IMR-90 (cell line): ENCODE results near the gene IL1B. TPM values are rescaled to one million over a fixed set of nuclear protein-coding genes. Genes with fewer than 3 reads are reported as not detected.

Source experiments
- ATAC-seq: fragments of 200-7000 bp; cut with Tn5 transposase; 2 replicates; pipeline ENCODE4 v1.9.1; 2020; ENCODE audit warnings: low read depth, mild to moderate bottlenecking, moderate library complexity
- BruUV-seq: library from RNA; stranded (reverse); fragments of 400-500 nt; replicated peaks from 2 replicates; lab custom pipeline; 2021; lab: Mats Ljungman, UMichigan
- CTCF ChIA-PET: fragments of 300-600 bp; formaldehyde crosslinking; extraction: SDS; loops from one replicate; lab custom pipeline; 2021; ENCODE audit warnings: antibody characterized with exemption; lab: Yijun Ruan, JAX
- POLR2A ChIA-PET: fragments of 300-600 bp; sonication (Branson Sonifier 250); formaldehyde crosslinking; loops from one replicate; lab custom pipeline; 2022; ENCODE audit warnings: antibody characterized with exemption; ENCODE audit not compliant: unreplicated experiment; lab: Charles Lee
- DNase-seq: peaks from one replicate; pipeline ENCODE4 v3.0.0; 2013
- H2AFZ ChIP-seq: replicated peaks from 2 replicates; pipeline ENCODE3; 2013; ENCODE audit warnings: low read length, mild to moderate bottlenecking; ENCODE audit not compliant: poor library complexity
- H2AK5ac ChIP-seq: 2 replicates; pipeline ENCODE4 v1.6.1; 2013; ENCODE audit warnings: low read depth, low read length, inconsistent platforms
- H2AK9ac ChIP-seq: replicated peaks from 2 replicates; pipeline ENCODE3; 2013; ENCODE audit warnings: mild to moderate bottlenecking, low read depth, low read length, moderate library complexity; ENCODE audit not compliant: poor library complexity
- H2BK120ac ChIP-seq: 2 replicates; pipeline ENCODE4 v1.6.1; 2013; ENCODE audit warnings: low read depth, low read length, inconsistent platforms
- H2BK15ac ChIP-seq: 3 replicates; pipeline ENCODE4 v1.6.1; 2013; ENCODE audit warnings: low read depth, low read length, inconsistent platforms
- H2BK20ac ChIP-seq: 2 replicates; pipeline ENCODE4 v1.6.1; 2013; ENCODE audit warnings: low read depth, mild to moderate bottlenecking, inconsistent platforms, low read length, moderate library complexity
- H2BK5ac ChIP-seq: 2 replicates; pipeline ENCODE4 v1.6.1; 2013; ENCODE audit warnings: mild to moderate bottlenecking, low read depth, low read length, inconsistent platforms; ENCODE audit not compliant: poor library complexity, severe bottlenecking
- H3K14ac ChIP-seq: replicated peaks from 2 replicates; pipeline ENCODE4 v1.6.1; 2013; ENCODE audit warnings: low read depth, low read length, inconsistent platforms
- H3K18ac ChIP-seq: 2 replicates; pipeline ENCODE4 v1.6.1; 2013; ENCODE audit warnings: low read depth, low read length, control low read depth
- H3K23ac ChIP-seq: 2 replicates; pipeline ENCODE4 v1.6.1; 2013; ENCODE audit warnings: low read depth, low read length, inconsistent platforms
- H3K27ac ChIP-seq: 2 replicates; pipeline ENCODE4 v1.5.1; 2013; ENCODE audit warnings: mild to moderate bottlenecking, control low read depth, low read length; ENCODE audit not compliant: insufficient read depth
- H3K27me3 ChIP-seq: 2 replicates; pipeline ENCODE4 v1.6.1; 2013; ENCODE audit warnings: low read length; ENCODE audit not compliant: control insufficient read depth, insufficient read depth
- H3K36me3 ChIP-seq: 2 replicates; pipeline ENCODE4 v1.6.1; 2013; ENCODE audit warnings: low read length, mixed read lengths; ENCODE audit not compliant: control insufficient read depth, insufficient read depth
- H3K4ac ChIP-seq: 2 replicates; pipeline ENCODE4 v1.6.1; 2013; ENCODE audit warnings: low read depth, low read length, inconsistent platforms
- H3K4me1 ChIP-seq: 2 replicates; pipeline ENCODE4 v1.6.1; 2013; ENCODE audit warnings: low read length, mixed read lengths; ENCODE audit not compliant: control insufficient read depth, insufficient read depth
- H3K4me2 ChIP-seq: 2 replicates; pipeline ENCODE4 v1.6.1; 2013; ENCODE audit warnings: low read depth, mild to moderate bottlenecking, control low read depth, low read length, moderate library complexity
- H3K4me3 ChIP-seq: 2 replicates; pipeline ENCODE4 v1.5.1; 2013; ENCODE audit warnings: low read depth, mild to moderate bottlenecking, control low read depth, low read length, moderate library complexity; ENCODE audit not compliant: insufficient read depth
- H3K56ac ChIP-seq: 2 replicates; pipeline ENCODE4 v1.6.1; 2013; ENCODE audit warnings: low read length, inconsistent platforms; ENCODE audit not compliant: insufficient read depth; ENCODE audit errors: extremely low read depth
- H3K79me1 ChIP-seq, 2 experiments: 2 replicates each; pipeline ENCODE4 v1.6.1; 2013; ENCODE audit warnings: low read length in 2 of 2, inconsistent platforms in 1 of 2, low read depth in 1 of 2
- H3K9ac ChIP-seq: 2 replicates; pipeline ENCODE4 v1.6.1; 2013; ENCODE audit warnings: low read depth, low read length, control low read depth
- H3K9me1 ChIP-seq: 2 replicates; pipeline ENCODE4 v1.6.1; 2013; ENCODE audit warnings: low read length, inconsistent platforms; ENCODE audit not compliant: insufficient read depth
- H3K9me3 ChIP-seq: 2 replicates; pipeline ENCODE4 v1.6.1; 2013; ENCODE audit warnings: low read length; ENCODE audit not compliant: control insufficient read depth, insufficient read depth
- H4K20me1 ChIP-seq: 2 replicates; pipeline ENCODE4 v1.6.1; 2013; ENCODE audit warnings: low read length, inconsistent platforms; ENCODE audit not compliant: insufficient read depth
- H4K5ac ChIP-seq: 2 replicates; pipeline ENCODE4 v1.6.1; 2013; ENCODE audit warnings: mild to moderate bottlenecking, low read depth, low read length, control low read depth
- H4K8ac ChIP-seq, 2 experiments: 2 replicates each; pipeline ENCODE4 v1.6.1; 2013; ENCODE audit warnings: low read depth in 2 of 2, low read length in 2 of 2, control low read depth in 1 of 2, inconsistent platforms in 1 of 2
- H4K91ac ChIP-seq: 2 replicates; pipeline ENCODE4 v1.6.1; 2013; ENCODE audit warnings: low read depth, low read length, inconsistent platforms; ENCODE audit not compliant: insufficient read depth
- CEBPB ChIP-seq: IDR thresholded peaks from 2 replicates; pipeline ENCODE4 v1.6.1; 2012; ENCODE audit warnings: low read depth, low read length, improper control_type of control experiment
- CTCF ChIP-seq: conservative IDR thresholded peaks from 2 replicates; pipeline ENCODE4 v1.5.1; 2012; ENCODE audit warnings: mild to moderate bottlenecking, low read depth, low read length, improper control_type of control experiment
- ELK1 ChIP-seq: fragments of 150-350 bp; IDR thresholded peaks from 2 replicates; pipeline ENCODE4 v1.6.1; 2016; ENCODE audit warnings: low read depth, mild to moderate bottlenecking, low read length, moderate library complexity, borderline replicate concordance
- FOS ChIP-seq: fragments of 150-350 bp; IDR thresholded peaks from 2 replicates; pipeline ENCODE4 v1.6.1; 2016; ENCODE audit warnings: low read depth, low read length
- MAZ ChIP-seq: IDR thresholded peaks from 2 replicates; pipeline ENCODE4 v1.6.1; 2012; ENCODE audit warnings: low read depth, mild to moderate bottlenecking, low read length, improper control_type of control experiment, moderate library complexity, borderline replicate concordance
- MXI1 ChIP-seq: IDR thresholded peaks from 2 replicates; pipeline ENCODE4 v1.6.1; 2012; ENCODE audit warnings: low read depth, mild to moderate bottlenecking, low read length, moderate library complexity, borderline replicate concordance
- POLR2A ChIP-seq: IDR thresholded peaks from 2 replicates; pipeline ENCODE4 v1.6.1; 2012; ENCODE audit warnings: mild to moderate bottlenecking, low read depth, low read length
- RAD21 ChIP-seq: IDR thresholded peaks from 2 replicates; pipeline ENCODE4 v1.6.1; 2012; ENCODE audit warnings: low read length, improper control_type of control experiment
- WGBS, 2 experiments: methylation state at CpG; one replicate each; pipeline versions ENCODE4 v1.1.5 to v1.1.7; 2013; ENCODE audit warnings: missing lambda C conversion rate in 2 of 2; ENCODE audit not compliant: insufficient read length in 1 of 2; ENCODE audit errors: extremely low coverage in 2 of 2; 5-methylcytosine and 5-hydroxymethylcytosine counted together
- dilution Hi-C: fragments of 300-500 bp; cut with HindIII; formaldehyde crosslinking; loops from one replicate; pipeline ENCODE4 v1.14.3; 2018; ENCODE audit warnings: low sequenced_read_pairs; ENCODE audit not compliant: unreplicated experiment
- in situ Hi-C: fragments of 300-500 bp; cut with MboI; formaldehyde crosslinking; loops from 3 replicates; pipeline ENCODE4 v1.14.3; 2019; ENCODE audit warnings: low sequenced_read_pairs, inconsistent platforms, mixed read lengths
- intact Hi-C: fragments of 100-400 bp; cut with micrococcal nuclease; formaldehyde crosslinking; loops from 2 replicates; pipeline ENCODE4 v1.10.0; 2022
- polyA plus RNA-seq, 3 experiments: library from polyadenylated mRNA; depleted of rRNA; stranded (reverse); fragments of >200 nt; gene quantifications; 2 replicates each; pipeline ENCODE4 v1.2.3, GENCODE V29; 2012; ENCODE audit warnings: low replicate concordance in 1 of 3
- total RNA-seq: library from RNA; depleted of rRNA; stranded (reverse); fragments of >200 nt; gene quantifications from 2 replicates; pipeline ENCODE4 v1.2.3, GENCODE V29; 2012

IL1B gene
- total and polyA plus RNA-seq, 2 of the 4 experiments (the other 2 are of a cell fraction), result 3.0 to 4.4 TPM

DNA sequence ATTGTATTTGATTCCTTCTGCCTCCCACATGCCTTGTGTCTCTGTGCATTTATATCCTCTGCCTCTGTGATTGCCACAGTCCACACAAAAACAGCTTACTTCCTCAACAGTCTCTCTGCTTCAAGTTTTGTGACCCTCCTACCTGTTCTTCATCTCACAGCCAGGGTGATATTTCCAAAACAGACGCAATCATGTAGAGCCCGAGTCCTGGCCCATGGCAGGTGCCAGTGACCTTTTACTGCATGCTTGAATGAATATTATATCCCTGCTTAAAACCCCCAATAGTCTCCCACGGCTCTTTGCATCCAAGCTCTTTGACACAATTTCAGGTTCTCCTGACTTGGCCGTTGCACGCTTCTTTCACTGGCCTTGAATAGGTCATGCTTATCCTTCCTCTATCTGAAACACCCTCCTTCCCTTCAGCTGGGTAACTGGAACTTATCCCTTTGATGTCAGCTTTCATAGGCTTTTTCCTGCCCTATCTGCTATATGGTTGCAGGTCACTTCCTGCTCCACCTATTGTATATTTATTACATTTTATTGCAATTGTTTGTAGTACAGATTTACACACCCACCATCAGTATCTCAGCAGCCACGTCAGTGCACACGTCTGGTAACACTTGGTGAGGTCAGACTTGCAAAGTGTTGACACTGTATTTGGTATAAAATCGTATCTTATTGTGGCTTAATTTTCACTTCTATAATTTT, 29.7 kb upstream of the IL1B start:
- Histone ChIP-seq H3K27me3 (no peaks in the 10 kb centered on the region), H4K8ac (no peak overlapping the region), H3K4ac (no peak overlapping the region), H3K36me3 (no peaks in the 10 kb centered on the region), H4K91ac (no peak overlapping the region), H2AK9ac (no peak overlapping the region), H3K4me2 (no peak overlapping the region), H3K9me3 (peaks cover 5% of the 10 kb centered on the region; the same call in 1 of the 2 replicates), H2BK5ac (no peak overlapping the region), H3K79me1 (no peaks in the 10 kb centered on the region), H3K14ac (no peak overlapping the region), H3K9ac (no peak overlapping the region), H2AFZ (no peak overlapping the region), H2BK20ac (no peak overlapping the region), H4K5ac (no peak overlapping the region), H3K4me3 (no peak overlapping the region), H2BK15ac (no peak overlapping the region), H2BK120ac (no peak overlapping the region), H2AK5ac (no peak overlapping the region), H3K18ac (no peak overlapping the region), H3K56ac (no peak overlapping the region), H4K20me1 (no peaks in the 10 kb centered on the region), H3K9me1 (no peaks in the 10 kb centered on the region), H3K27ac (no peak overlapping the region), H3K23ac (no peak overlapping the region), H3K4me1 (no peaks in the 10 kb centered on the region; the same call in 1 of the 2 replicates)
- BruUV-seq, result no TSS peak
- intact Hi-C loops (no loop called here), in situ Hi-C loops (no loop called here), dilution Hi-C loops (no loop called here)
- ATAC-seq (no peak), DNase-seq (no peak)
- TF ChIP-seq MAZ (no peak), CTCF (no peak), CEBPB (no peak), RAD21 (no peak), POLR2A (no peak), MXI1 (no peak), ELK1 (no peak), FOS (no peak)
- 100% methylated on average over 3 of the region's 8 CpGs; no CpG with 5 or more reads in 1 of the 2 experiments for WGBS, 2 experiments
- ChIA-PET POLR2A (no interaction called here), CTCF (no interaction called here)
